Measurements from ENCODE around the gene PCK2.

The PCK2 gene

GRCh38 chr14:24086193-24086955 is 7.7 kb upstream of the PCK2 start:
- H4K20me1 ChIP-seq: 0 out of 22 replicates have a peak, but pooled peaks cover 0 to 9% (median 0%) of the 10 kb centered on the region in 11 experiments
- no peak for TF ChIP-seq Cebpa-rat (IDR thresholded peaks at IDR 0.05)
- H3K4me2 ChIP-seq: no peak overlapping the region
- H3K4me3 ChIP-seq: no peak overlapping the region
- H3K27ac ChIP-seq: no peak overlapping the region
- H3K4me1 ChIP-seq: peaks cover 8 to 32% (median 19%) of the 10 kb centered on the region in 10 experiments
- peaks cover 0 to 19% (median 11%) of the 10 kb centered on the region in 11 experiments; a peak in 12 of 22 replicates for H3K27me3 ChIP-seq
- no peak overlapping the region for H3K9ac ChIP-seq
- H3K9me3 ChIP-seq (replicated peaks in 1 of 11): no peaks in the 10 kb centered on the region
- H3K36me3 ChIP-seq: no peaks in the 10 kb centered on the region

GRCh38 chr14:24087004-24087403 is 7.1 kb upstream of the PCK2 start:
- Histone ChIP-seq H3K27ac (no peak overlapping the region), H3K4me1 (peaks cover 10 to 28% (median 16%) of the 10 kb centered on the region in 10 experiments), H3K36me3 (no peaks in the 10 kb centered on the region), H3K4me2 (no peak overlapping the region), H3K9ac (no peak overlapping the region), H4K20me1 (0 out of 22 replicates have a peak, but pooled peaks cover 0 to 9% (median 0%) of the 10 kb centered on the region in 11 experiments), H3K9me3 (replicated peaks in 1 of 11) (no peaks in the 10 kb centered on the region), H3K4me3 (no peak overlapping the region), H3K27me3 (peaks cover 0 to 13% (median 5%) of the 10 kb centered on the region in 11 experiments; a peak in 12 of 22 replicates)
- no peak for TF ChIP-seq Cebpa-rat (IDR thresholded peaks at IDR 0.05)

GRCh38 chr14:24088095-24088494 is 6.0 kb upstream of the PCK2 start:
- H3K9me3 ChIP-seq (replicated peaks in 1 of 11): no peaks in the 10 kb centered on the region
- H3K36me3 ChIP-seq: no peaks in the 10 kb centered on the region; a peak in 1 of 22 replicates
- H3K4me3 ChIP-seq: no peak overlapping the region
- H3K4me1 ChIP-seq: peaks cover 18 to 33% (median 26%) of the 10 kb centered on the region in 10 experiments
- H3K27ac ChIP-seq: no peak overlapping the region
- H3K4me2 ChIP-seq: no peak overlapping the region
- H3K27me3 ChIP-seq: peaks cover 0 to 2% (median 0%) of the 10 kb centered on the region in 11 experiments; a peak in 2 of 22 replicates
- H4K20me1 ChIP-seq: no peaks in the 10 kb centered on the region
- TF ChIP-seq Cebpa-rat (IDR thresholded peaks at IDR 0.05): no peak
- H3K9ac ChIP-seq: no peak overlapping the region

GRCh38 chr14:24089890-24090289 is 4.2 kb upstream of the PCK2 start:
- no peak for TF ChIP-seq Cebpa-rat (IDR thresholded peaks at IDR 0.05)
- no peak overlapping the region for H3K4me3 ChIP-seq
- H3K27ac ChIP-seq: no peak overlapping the region
- peaks cover 25 to 34% (median 29%) of the 10 kb centered on the region in 10 experiments for H3K4me1 ChIP-seq
- H3K9me3 ChIP-seq (replicated peaks in 1 of 11): no peaks in the 10 kb centered on the region
- no peaks in the 10 kb centered on the region for H4K20me1 ChIP-seq
- no peaks in the 10 kb centered on the region; a peak in 1 of 22 replicates for H3K36me3 ChIP-seq
- H3K9ac ChIP-seq: no peak overlapping the region
- H3K27me3 ChIP-seq: no peaks in the 10 kb centered on the region
- H3K4me2 ChIP-seq: peak overlapping the region in 1 of 11 experiments; percentile 14; a peak in 1 of 22 replicates

- Histone ChIP-seq H3K36me3 (peaks cover 5 to 15% (median 9%) of the 10 kb centered on the region in 11 experiments; a peak in 19 of 22 replicates), H3K4me3 (no peak overlapping the region), H3K27me3 (no peaks in the 10 kb centered on the region), H3K9me3 (replicated peaks in 1 of 11) (no peaks in the 10 kb centered on the region), H3K4me1 (peaks cover 41 to 52% (median 48%) of the 10 kb centered on the region in 10 experiments), H3K27ac (no peak overlapping the region; a peak in 1 of 22 replicates), H3K9ac (no peak overlapping the region), H3K4me2 (peak overlapping the region in 6 of 11 experiments; percentile 72 to 91 (median 86); a peak in 9 of 22 replicates), H4K20me1 (peaks cover 0 to 16% (median 0%) of the 10 kb centered on the region in 11 experiments; a peak in 5 of 22 replicates)
- TF ChIP-seq Cebpa-rat (IDR thresholded peaks at IDR 0.05): no peak
These were observed 2.0 kb upstream of the PCK2 start for GRCh38 chr14:24092110-24092504.

GRCh38 chr14:24092505-24093206 is 1.5 kb upstream of the PCK2 start:
- Histone ChIP-seq H3K27me3 (no peaks in the 10 kb centered on the region), H3K36me3 (peaks cover 9 to 20% (median 15%) of the 10 kb centered on the region in 11 experiments), H3K4me1 (peaks cover 41 to 52% (median 48%) of the 10 kb centered on the region in 10 experiments), H3K9ac (peak overlapping the region in 3 of 11 experiments; percentile 5 to 100 (median 95); a peak in 3 of 22 replicates), H3K27ac (peak overlapping the region; percentile 94 to 100 (median 98); a peak in 19 of 22 replicates), H4K20me1 (peaks cover 0 to 21% (median 0%) of the 10 kb centered on the region in 11 experiments; a peak in 5 of 22 replicates), H3K9me3 (replicated peaks in 1 of 11) (no peaks in the 10 kb centered on the region), H3K4me2 (peak overlapping the region; percentile 72 to 94 (median 90)), H3K4me3 (no peak overlapping the region)
- no peak for TF ChIP-seq Cebpa-rat (IDR thresholded peaks at IDR 0.05)

- peaks cover 16 to 27% (median 22%) of the 10 kb centered on the region in 11 experiments for H3K36me3 ChIP-seq
- H3K4me2 ChIP-seq: peak overlapping the region; percentile 72 to 94 (median 90)
- H3K4me3 ChIP-seq: peak overlapping the region in 9 of 10 experiments; percentile 73 to 97 (median 87); a peak in 17 of 20 replicates
- peaks cover 41 to 57% (median 48%) of the 10 kb centered on the region in 10 experiments for H3K4me1 ChIP-seq
- peak overlapping the region; percentile 65 to 100 (median 97); a peak in 21 of 22 replicates for H3K9ac ChIP-seq
- H3K27me3 ChIP-seq: no peaks in the 10 kb centered on the region
- peaks cover 0 to 28% (median 0%) of the 10 kb centered on the region in 11 experiments; a peak in 7 of 22 replicates for H4K20me1 ChIP-seq
- no peak for TF ChIP-seq Cebpa-rat (IDR thresholded peaks at IDR 0.05)
- H3K9me3 ChIP-seq (replicated peaks in 1 of 11): no peaks in the 10 kb centered on the region
- peak overlapping the region; percentile 94 to 100 (median 98); a peak in 21 of 22 replicates for H3K27ac ChIP-seq
These were observed 757 bp upstream of the PCK2 start for GRCh38 chr14:24093207-24093900.

GRCh38 chr14:24094841-24095270 is 745 bp downstream of the PCK2 start:
- Histone ChIP-seq H3K27me3 (no peaks in the 10 kb centered on the region), H3K4me3 (peak overlapping the region; percentile 73 to 97 (median 87)), H3K4me2 (peak overlapping the region; percentile 79 to 94 (median 91)), H3K36me3 (peaks cover 31 to 42% (median 37%) of the 10 kb centered on the region in 11 experiments), H3K9me3 (replicated peaks in 1 of 11) (no peaks in the 10 kb centered on the region), H3K9ac (peak overlapping the region; percentile 91 to 100 (median 97)), H4K20me1 (peaks cover 0 to 43% (median 5%) of the 10 kb centered on the region in 11 experiments; a peak in 9 of 22 replicates), H3K4me1 (peaks cover 41 to 68% (median 52%) of the 10 kb centered on the region in 10 experiments), H3K27ac (peak overlapping the region; percentile 94 to 100 (median 98))
- no peak for TF ChIP-seq Cebpa-rat (IDR thresholded peaks at IDR 0.05)

All from BLaER1 treated with 17β-estradiol and CSF1 and Interleukin-3, amounts not matched to agents 10 nM and 100 nM (cell line).